Left ventricle myocardium superior (tissue), 1 donor: ENCODE data around the gene HSPB7. TPM values are rescaled to one million over a fixed set of nuclear protein-coding genes. Genes with fewer than 3 reads are reported as not detected.
A peak's percentile ranks its signal among the peaks of the same experiment; 100 is the strongest.

ENCODE experiments used
- ATAC-seq: fragments of 200-7000 bp; cut with Tn5 transposase; one replicate; pipeline ENCODE4 v1.9.1; 2020; ENCODE audit warnings: mild to moderate bottlenecking, moderate library complexity
- DNase-seq: peaks from one replicate; pipeline ENCODE4 v3.0.0-alpha.2; 2020
- intact Hi-C: fragments of 100-400 bp; cut with micrococcal nuclease; formaldehyde crosslinking; loops from one replicate; pipeline ENCODE4 v1.11.0; 2022
- total RNA-seq: library from RNA; stranded (reverse); fragmentation: NEBNext Ultra II Directional; extraction: Animal tissue kit (Norgen Biotek cat#: 25700); gene quantifications from one replicate; pipeline ENCODE4 v1.2.1, GENCODE V29; 2021
- donor health status: DM: no; HTN: yes; CAD: no; lungs with severe emphysema.

The HSPB7 gene
- total RNA-seq, 1 donor from 2014 or later, result 3,996 TPM

DNA sequence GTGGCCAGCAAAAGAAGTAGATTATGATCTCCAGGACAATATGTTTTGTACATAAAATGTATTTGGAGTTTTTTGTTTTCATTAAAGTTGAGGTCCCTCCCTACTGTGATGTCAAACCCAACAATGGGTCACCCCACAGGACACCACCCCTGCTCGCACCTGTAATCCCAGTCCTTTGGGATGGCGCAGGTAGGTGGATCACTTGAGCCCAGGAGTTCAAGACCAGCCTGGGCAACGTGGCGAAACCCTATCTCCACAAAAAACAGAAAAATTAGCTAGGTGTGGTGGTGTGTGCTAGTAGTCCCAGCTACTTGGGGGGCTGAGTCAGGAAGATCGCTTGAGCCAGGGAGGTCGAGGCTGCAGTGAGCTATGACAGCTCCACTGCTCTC, 50.9 kb downstream of the HSPB7 start:
- DNase-seq, result no peak
- no peak for ATAC-seq
- intact Hi-C loops, result no loop called here

DNA sequence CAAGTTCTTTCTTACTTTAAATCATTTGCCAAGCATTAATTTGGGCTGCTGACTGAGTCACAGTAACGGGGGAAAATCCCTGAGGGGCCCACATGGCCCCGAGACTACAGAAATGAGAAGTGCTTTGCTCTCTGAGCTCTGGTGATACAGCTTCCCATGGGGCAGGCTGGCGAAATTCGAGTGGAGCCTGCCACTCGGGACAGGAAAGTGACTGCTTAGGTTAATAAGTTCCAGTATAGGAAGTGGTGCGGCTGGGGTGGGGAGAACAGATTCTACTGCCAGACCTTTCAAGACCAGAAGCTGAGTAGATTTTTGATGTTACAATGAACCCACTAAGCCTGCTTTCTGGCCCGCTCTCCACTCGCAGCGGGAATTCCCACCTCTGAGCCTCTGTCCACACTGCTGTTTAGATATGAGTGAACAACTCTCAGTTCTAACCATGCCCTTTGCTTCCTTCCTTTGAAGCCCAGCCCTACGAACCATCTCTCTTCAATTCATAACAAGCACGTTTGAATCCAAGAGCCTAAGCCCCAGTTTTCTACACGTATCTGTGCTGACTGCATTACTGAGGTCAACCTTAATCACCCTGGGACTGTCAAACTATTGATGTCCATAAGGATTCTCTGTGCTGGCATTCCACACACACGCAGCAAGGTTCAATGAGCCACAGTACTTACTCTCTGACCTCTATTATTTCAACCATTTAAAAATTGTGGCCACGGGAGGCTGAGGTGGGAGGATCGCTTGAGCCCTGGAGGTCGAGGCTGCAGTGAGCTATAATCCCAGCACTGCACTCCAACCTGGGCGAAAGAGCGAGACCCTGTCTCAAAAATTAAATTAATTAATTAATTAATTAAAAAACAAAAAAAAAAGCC, 51.5 kb downstream of the HSPB7 start:
- intact Hi-C loops, result no loop called here
- peak; percentile 35 for ATAC-seq
- no peak for DNase-seq

DNA sequence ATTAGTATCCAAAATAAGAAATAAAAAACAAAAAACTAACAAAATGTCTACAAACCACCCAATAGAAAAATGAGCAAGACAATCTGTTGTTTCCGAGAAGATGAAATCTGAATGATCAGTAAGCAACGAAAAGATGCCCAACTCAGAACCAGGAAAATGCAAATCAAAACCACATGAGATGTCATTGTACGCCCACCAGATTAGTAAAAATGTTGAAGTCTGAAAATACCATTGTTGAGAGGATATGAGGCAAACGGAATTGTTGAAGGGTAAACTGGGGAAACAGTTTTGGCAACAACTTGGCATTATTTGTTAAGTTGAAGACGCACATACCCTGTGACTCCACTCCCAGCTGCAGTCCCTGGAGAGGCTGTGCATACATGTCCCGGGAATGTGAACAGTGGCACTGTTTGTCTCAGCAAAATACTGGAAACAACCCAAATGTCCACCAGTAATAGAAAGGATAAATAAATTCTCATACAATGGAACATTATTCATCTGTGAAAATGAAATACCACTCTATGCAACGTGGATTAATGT, 52.5 kb downstream of the HSPB7 start:
- intact Hi-C loops, result no loop called here
- peak; percentile 49 for ATAC-seq

More for the DNA sequence above, 52.5 kb downstream of the HSPB7 start:
- DNase-seq, result no peak

Other genes starting within 250 kb of the HSPB7 start
- 6.0 TPM for gene UQCRHL, start 210.4 kb downstream of the HSPB7 start, total RNA-seq
- 20.5 TPM for gene SPEN, start 170.3 kb downstream of the HSPB7 start, total RNA-seq
- gene ZBTB17, start 41.9 kb downstream of the HSPB7 start, total RNA-seq, result 27.3 TPM
- gene SRARP, start 13.8 kb downstream of the HSPB7 start, total RNA-seq, result 0.84 TPM
- 0.15 TPM for gene CLCNKA, start 4.0 kb upstream of the HSPB7 start, total RNA-seq
- gene CLCNKB, start 25.7 kb upstream of the HSPB7 start, total RNA-seq, result 2.1 TPM
- 3.7 TPM for gene FAM131C, start 55.6 kb upstream of the HSPB7 start, total RNA-seq
- gene EPHA2, start 138.0 kb upstream of the HSPB7 start, total RNA-seq, result 7.6 TPM
- 2.0 TPM for gene ARHGEF19, start 194.6 kb upstream of the HSPB7 start, total RNA-seq
- 9.7 TPM for gene CPLANE2, start 219.1 kb upstream of the HSPB7 start, total RNA-seq